ENCODE data around the gene BPIFA2.

- TF ChIP-seq, protein P1, sequence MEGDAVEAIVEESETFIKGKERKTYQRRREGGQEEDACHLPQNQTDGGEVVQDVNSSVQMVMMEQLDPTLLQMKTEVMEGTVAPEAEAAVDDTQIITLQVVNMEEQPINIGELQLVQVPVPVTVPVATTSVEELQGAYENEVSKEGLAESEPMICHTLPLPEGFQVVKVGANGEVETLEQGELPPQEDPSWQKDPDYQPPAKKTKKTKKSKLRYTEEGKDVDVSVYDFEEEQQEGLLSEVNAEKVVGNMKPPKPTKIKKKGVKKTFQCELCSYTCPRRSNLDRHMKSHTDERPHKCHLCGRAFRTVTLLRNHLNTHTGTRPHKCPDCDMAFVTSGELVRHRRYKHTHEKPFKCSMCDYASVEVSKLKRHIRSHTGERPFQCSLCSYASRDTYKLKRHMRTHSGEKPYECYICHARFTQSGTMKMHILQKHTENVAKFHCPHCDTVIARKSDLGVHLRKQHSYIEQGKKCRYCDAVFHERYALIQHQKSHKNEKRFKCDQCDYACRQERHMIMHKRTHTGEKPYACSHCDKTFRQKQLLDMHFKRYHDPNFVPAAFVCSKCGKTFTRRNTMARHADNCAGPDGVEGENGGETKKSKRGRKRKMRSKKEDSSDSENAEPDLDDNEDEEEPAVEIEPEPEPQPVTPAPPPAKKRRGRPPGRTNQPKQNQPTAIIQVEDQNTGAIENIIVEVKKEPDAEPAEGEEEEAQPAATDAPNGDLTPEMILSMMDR (conservative IDR thresholded peaks at IDR 0.05), result no peak
- no peak for TF ChIP-seq ZFX (IDR thresholded peaks at IDR 0.05)
These were observed at the start of gene BPIFA2 for GRCh38 chr20:33167859-33168258.

Data from C4-2B (cell line).